ENCODE results near the gene IVD.

DNA sequence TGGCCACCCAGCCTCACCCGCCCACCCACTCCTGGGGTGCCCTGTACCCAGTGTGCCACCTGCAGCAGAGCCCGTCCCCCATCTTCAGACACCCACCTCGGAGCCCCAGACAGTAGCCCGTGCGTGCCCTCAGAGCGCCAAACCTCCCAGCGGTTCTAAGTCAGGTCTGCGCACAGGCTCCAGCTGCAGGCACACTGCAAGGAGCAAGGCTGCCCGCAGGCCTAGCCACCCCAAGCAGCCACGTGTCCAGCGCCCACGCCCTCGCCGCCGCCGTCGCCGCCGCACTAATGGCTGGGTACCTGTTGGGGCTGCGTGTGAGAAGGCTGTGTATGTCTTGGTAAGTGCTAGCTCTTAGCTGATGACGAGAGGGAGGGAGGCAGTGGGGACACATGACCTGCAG lies 56.4 kb downstream of the IVD start:
- TF ChIP-seq, protein P1, sequence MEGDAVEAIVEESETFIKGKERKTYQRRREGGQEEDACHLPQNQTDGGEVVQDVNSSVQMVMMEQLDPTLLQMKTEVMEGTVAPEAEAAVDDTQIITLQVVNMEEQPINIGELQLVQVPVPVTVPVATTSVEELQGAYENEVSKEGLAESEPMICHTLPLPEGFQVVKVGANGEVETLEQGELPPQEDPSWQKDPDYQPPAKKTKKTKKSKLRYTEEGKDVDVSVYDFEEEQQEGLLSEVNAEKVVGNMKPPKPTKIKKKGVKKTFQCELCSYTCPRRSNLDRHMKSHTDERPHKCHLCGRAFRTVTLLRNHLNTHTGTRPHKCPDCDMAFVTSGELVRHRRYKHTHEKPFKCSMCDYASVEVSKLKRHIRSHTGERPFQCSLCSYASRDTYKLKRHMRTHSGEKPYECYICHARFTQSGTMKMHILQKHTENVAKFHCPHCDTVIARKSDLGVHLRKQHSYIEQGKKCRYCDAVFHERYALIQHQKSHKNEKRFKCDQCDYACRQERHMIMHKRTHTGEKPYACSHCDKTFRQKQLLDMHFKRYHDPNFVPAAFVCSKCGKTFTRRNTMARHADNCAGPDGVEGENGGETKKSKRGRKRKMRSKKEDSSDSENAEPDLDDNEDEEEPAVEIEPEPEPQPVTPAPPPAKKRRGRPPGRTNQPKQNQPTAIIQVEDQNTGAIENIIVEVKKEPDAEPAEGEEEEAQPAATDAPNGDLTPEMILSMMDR (IDR thresholded peaks at IDR 0.05), result no peak
- TF ChIP-seq EZH2 (IDR thresholded peaks at IDR 0.05; ENCODE audit: borderline replicate concordance, insufficient read depth, low read depth, low read length, poor library complexity, severe bottlenecking), result no peak
